ENCODE measurements around the gene PLLP. TPM values are rescaled to one million over a fixed set of nuclear protein-coding genes. Genes with fewer than 3 reads are reported as not detected.

Gene PLLP
- total RNA-seq, 4 donors from 2014 or later = 4.4 to 13.5 (median 9.6) TPM

GRCh38 chr16:57299009-57299718, 14.7 kb upstream of the PLLP start:
- peak overlapping the region; percentile 88 to 96 (median 92) for H3K27ac ChIP-seq
- H3K4me1 ChIP-seq = peaks cover 9 to 25% (median 19%) of the 10 kb centered on the region in 4 donors
- H3K9me3 ChIP-seq = no peaks in the 10 kb centered on the region
- intact Hi-C loops (cut with DNase I; ENCODE audit: low total_unique reads) (no loop called here), in situ Hi-C loops (cut with MboI; ENCODE audit: low pct_ligation_motif_present in 1 of 4, low pct_unique_long_range_greater_than_20kb in 1 of 4, low sequenced_read_pairs in 3 of 4) (no loop called here)
- DNase-seq = peak; percentile 50
- 17 to 26% methylated on average over 7 to 14 of the region's 14 CpGs for WGBS, 2 donors (ENCODE audit: low coverage in 1 of 2)
- H3K4me3 ChIP-seq = peak overlapping the region in 3 of 4 donors; percentile 27 to 52 (median 36)
- TF ChIP-seq POLR2AphosphoS5 (IDR thresholded peaks at IDR 0.05) = no peak
- no peak for TF ChIP-seq EP300 (IDR thresholded peaks at IDR 0.05; ENCODE audit: low read depth)
- no peak for TF ChIP-seq POLR2A (IDR thresholded peaks at IDR 0.05)
- peak in 1 of 5 experiments; percentile 36 for TF ChIP-seq CTCF (IDR thresholded peaks at IDR 0.05)
- H3K27me3 ChIP-seq = no peaks in the 10 kb centered on the region
- H3K36me3 ChIP-seq = no peaks in the 10 kb centered on the region

- H3K4me3 ChIP-seq = no peak overlapping the region
- H3K36me3 ChIP-seq = no peaks in the 10 kb centered on the region
- intact Hi-C loops (cut with DNase I; ENCODE audit: low total_unique reads) (no loop called here), in situ Hi-C loops (cut with MboI; ENCODE audit: low pct_ligation_motif_present in 1 of 4, low pct_unique_long_range_greater_than_20kb in 1 of 4, low sequenced_read_pairs in 3 of 4) (no loop called here)
- no peak for DNase-seq
- H3K27me3 ChIP-seq = no peaks in the 10 kb centered on the region
- TF ChIP-seq POLR2AphosphoS5 (IDR thresholded peaks at IDR 0.05) (no peak), POLR2A (IDR thresholded peaks at IDR 0.05) (no peak), EP300 (IDR thresholded peaks at IDR 0.05; ENCODE audit: low read depth) (no peak), CTCF (IDR thresholded peaks at IDR 0.05) (no peak)
- peaks cover 9 to 20% (median 14%) of the 10 kb centered on the region in 4 donors for H3K4me1 ChIP-seq
- H3K27ac ChIP-seq = no peak overlapping the region
- WGBS, 2 donors (ENCODE audit: low coverage in 1 of 2) = 29% methylated on average over 13 of the region's 13 CpGs; no CpG with 5 or more reads in 1 of the 2 donors
- H3K9me3 ChIP-seq = no peaks in the 10 kb centered on the region
These were observed 13.4 kb upstream of the PLLP start for GRCh38 chr16:57297856-57298255.

- Histone ChIP-seq H3K27me3 (peaks cover 9% of the 10 kb centered on the region), H3K4me1 (peaks cover 0 to 17% (median 4%) of the 10 kb centered on the region in 4 donors), H3K36me3 (no peaks in the 10 kb centered on the region), H3K4me3 (no peak overlapping the region), H3K9me3 (no peaks in the 10 kb centered on the region), H3K27ac (no peak overlapping the region)
- WGBS, 2 donors (ENCODE audit: low coverage in 1 of 2) = 66 to 67% methylated on average over 1 to 14 of the region's 14 CpGs
- no peak for DNase-seq
- in situ Hi-C loops (cut with MboI; ENCODE audit: low pct_ligation_motif_present in 1 of 4, low pct_unique_long_range_greater_than_20kb in 1 of 4, low sequenced_read_pairs in 3 of 4) (no loop called here), intact Hi-C loops (cut with DNase I; ENCODE audit: low total_unique reads) (no loop called here)
- TF ChIP-seq POLR2AphosphoS5 (IDR thresholded peaks at IDR 0.05) (no peak), POLR2A (IDR thresholded peaks at IDR 0.05) (no peak), EP300 (IDR thresholded peaks at IDR 0.05; ENCODE audit: low read depth) (no peak), CTCF (IDR thresholded peaks at IDR 0.05) (no peak)
These were observed 5.2 kb upstream of the PLLP start for GRCh38 chr16:57289391-57290257.

- Histone ChIP-seq H3K36me3 (no peaks in the 10 kb centered on the region), H3K9me3 (no peaks in the 10 kb centered on the region), H3K27me3 (peaks cover 23% of the 10 kb centered on the region), H3K4me1 (peaks cover 5 to 21% (median 13%) of the 10 kb centered on the region in 4 donors), H3K27ac (no peak overlapping the region), H3K4me3 (peak overlapping the region in 1 of 4 donors; percentile 73)
- in situ Hi-C loops (cut with MboI; ENCODE audit: low pct_ligation_motif_present in 1 of 4, low pct_unique_long_range_greater_than_20kb in 1 of 4, low sequenced_read_pairs in 3 of 4) = no loop called here
- TF ChIP-seq CTCF (IDR thresholded peaks at IDR 0.05) (no peak), POLR2AphosphoS5 (IDR thresholded peaks at IDR 0.05) (no peak), POLR2A (IDR thresholded peaks at IDR 0.05) (no peak), EP300 (IDR thresholded peaks at IDR 0.05; ENCODE audit: low read depth) (no peak)
- intact Hi-C loops (cut with DNase I; ENCODE audit: low total_unique reads) = no loop called here
- WGBS, 2 donors (ENCODE audit: low coverage in 1 of 2) = 84 to 91% methylated on average over 3 to 5 of the region's 5 CpGs
- no peak for DNase-seq
These were observed 907 bp upstream of the PLLP start for GRCh38 chr16:57285379-57285778.
